ENCODE measurements around the gene HAUS3. TPM values are rescaled to one million over a fixed set of nuclear protein-coding genes. Genes with fewer than 3 reads are reported as not detected.

The HAUS3 gene
- total RNA-seq, 2 experiments from 2014 or later: 15.9 to 22.2 TPM

GRCh38 chr4:2253160-2254084 lies 11.5 kb upstream of the HAUS3 start:
- no peak for DNase-seq (ENCODE audit: low spot score)
- BruUV-seq (replicated peaks): no TSS peak

GRCh38 chr4:2252530-2253091 lies 10.7 kb upstream of the HAUS3 start:
- ChIA-PET POLR2A (interaction anchor here (0.6 kb wide), 1 partner anchor 29 kb away, joined by 3 read pairs; no protein-coding TSS in a partner anchor), CTCF (ENCODE audit: unreplicated experiment) (no interaction called here)
- Histone ChIP-seq H4K20me1 (ENCODE audit: insufficient read depth, low read length) (no peaks in the 10 kb centered on the region), H3K4me3 (ENCODE audit: low read depth, low read length, poor library complexity, severe bottlenecking) (no peak overlapping the region), H3K9me2 (ENCODE audit: insufficient read depth, low read length) (no peaks in the 10 kb centered on the region), H3K9me3 (ENCODE audit: low read length) (no peaks in the 10 kb centered on the region), H3K4me2 (ENCODE audit: low read length) (no peak overlapping the region), H3K79me2 (ENCODE audit: insufficient read depth, low read depth, low read length) (no peaks in the 10 kb centered on the region), H3K27ac (ENCODE audit: low read depth, low read length, poor library complexity, severe bottlenecking) (no peak overlapping the region), H3K36me3 (ENCODE audit: insufficient read depth, low read length) (no peaks in the 10 kb centered on the region), H2AFZ (ENCODE audit: low read length) (no peak overlapping the region), H3K4me1 (ENCODE audit: insufficient read depth, low read length, poor library complexity, severe bottlenecking) (no peaks in the 10 kb centered on the region)
- no TSS peak for BruUV-seq (replicated peaks)
- no peak for DNase-seq (ENCODE audit: low spot score)
- TF ChIP-seq CTCF (conservative IDR thresholded peaks at IDR 0.05; ENCODE audit: low read length) (no peak), EZH2phosphoT487 (IDR thresholded peaks at IDR 0.05; ENCODE audit: borderline replicate concordance, low read depth, low read length) (no peak)
- intact Hi-C loops (cut with micrococcal nuclease; ENCODE audit: unreplicated experiment): no loop called here

More at GRCh38 chr4:2253160-2254084, 11.5 kb upstream of the HAUS3 start:
- TF ChIP-seq EZH2phosphoT487 (IDR thresholded peaks at IDR 0.05; ENCODE audit: borderline replicate concordance, low read depth, low read length): no peak
- no peak for TF ChIP-seq CTCF (conservative IDR thresholded peaks at IDR 0.05; ENCODE audit: low read length)
- Histone ChIP-seq H4K20me1 (ENCODE audit: insufficient read depth, low read length) (no peaks in the 10 kb centered on the region), H3K79me2 (ENCODE audit: insufficient read depth, low read depth, low read length) (no peaks in the 10 kb centered on the region), H3K36me3 (ENCODE audit: insufficient read depth, low read length) (no peaks in the 10 kb centered on the region), H3K9me3 (ENCODE audit: low read length) (no peaks in the 10 kb centered on the region), H3K27ac (ENCODE audit: low read depth, low read length, poor library complexity, severe bottlenecking) (no peak overlapping the region), H3K4me2 (ENCODE audit: low read length) (no peak overlapping the region), H3K4me3 (ENCODE audit: low read depth, low read length, poor library complexity, severe bottlenecking) (no peak overlapping the region), H2AFZ (ENCODE audit: low read length) (no peak overlapping the region), H3K4me1 (ENCODE audit: insufficient read depth, low read length, poor library complexity, severe bottlenecking) (no peaks in the 10 kb centered on the region), H3K9me2 (ENCODE audit: insufficient read depth, low read length) (no peaks in the 10 kb centered on the region)
- ChIA-PET POLR2A (no interaction called here), CTCF (ENCODE audit: unreplicated experiment) (no interaction called here)
- intact Hi-C loops (cut with micrococcal nuclease; ENCODE audit: unreplicated experiment): no loop called here

All from OCI-LY7 (cell line).